ENCODE data around the gene MYO18B. TPM values are rescaled to one million over a fixed set of nuclear protein-coding genes. Genes with fewer than 3 reads are reported as not detected.

The MYO18B gene
- total RNA-seq, 1 donor from 2014 or later, result 0.07 TPM

DNA sequence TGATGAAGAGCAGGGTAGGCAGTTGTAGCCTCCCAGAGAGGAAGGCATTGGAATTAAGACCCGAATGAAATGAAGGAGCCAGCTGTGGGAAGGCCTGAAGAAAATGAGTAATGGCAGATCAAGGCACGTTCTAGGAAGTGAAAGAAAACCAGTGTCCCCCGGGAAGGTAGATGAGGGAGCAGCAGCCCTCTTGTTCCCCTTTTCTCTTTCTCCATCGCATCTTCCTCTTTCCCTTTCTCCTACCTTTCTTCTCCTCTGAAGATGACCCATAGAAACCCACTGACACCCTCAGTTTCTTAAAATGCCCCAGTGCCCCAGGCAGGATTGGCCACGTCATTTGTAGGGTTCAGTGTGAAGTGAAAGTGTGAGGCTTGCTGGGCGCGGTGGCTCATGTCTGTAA lies 254.7 kb downstream of the MYO18B start:
- H3K27me3 ChIP-seq (ENCODE audit: insufficient read depth, low read length), result no peaks in the 10 kb centered on the region
- H3K4me2 ChIP-seq (ENCODE audit: low read length), result no peak overlapping the region
- H3K27ac ChIP-seq (ENCODE audit: low read depth, low read length), result no peak overlapping the region
- H3K4me3 Mint-ChIP-seq (ENCODE audit: unreplicated experiment), result no peak overlapping the region
- no peak overlapping the region for H2AFZ ChIP-seq (ENCODE audit: low read depth, low read length)
- H3K36me3 ChIP-seq (ENCODE audit: insufficient read depth, low read length), result no peaks in the 10 kb centered on the region
- no peaks in the 10 kb centered on the region for H3K9me3 ChIP-seq (ENCODE audit: insufficient read depth, low read depth, low read length)
- peaks cover 25% of the 10 kb centered on the region for H3K27me3 Mint-ChIP-seq (ENCODE audit: low read depth, unreplicated experiment)
- DNase-seq (ENCODE audit: low read depth), result no peak
- H3K4me3 ChIP-seq (ENCODE audit: insufficient read depth, low read depth, low read length), result no peak overlapping the region
- H3K27ac Mint-ChIP-seq (ENCODE audit: unreplicated experiment), result no peak overlapping the region
- no peaks in the 10 kb centered on the region for H3K4me1 ChIP-seq (ENCODE audit: insufficient read depth, low read length)
- no peaks in the 10 kb centered on the region for H4K20me1 ChIP-seq (ENCODE audit: insufficient read depth, low read length)
- no peaks in the 10 kb centered on the region for H3K79me2 ChIP-seq (ENCODE audit: insufficient read depth, low read length)
- TF ChIP-seq, protein P1, sequence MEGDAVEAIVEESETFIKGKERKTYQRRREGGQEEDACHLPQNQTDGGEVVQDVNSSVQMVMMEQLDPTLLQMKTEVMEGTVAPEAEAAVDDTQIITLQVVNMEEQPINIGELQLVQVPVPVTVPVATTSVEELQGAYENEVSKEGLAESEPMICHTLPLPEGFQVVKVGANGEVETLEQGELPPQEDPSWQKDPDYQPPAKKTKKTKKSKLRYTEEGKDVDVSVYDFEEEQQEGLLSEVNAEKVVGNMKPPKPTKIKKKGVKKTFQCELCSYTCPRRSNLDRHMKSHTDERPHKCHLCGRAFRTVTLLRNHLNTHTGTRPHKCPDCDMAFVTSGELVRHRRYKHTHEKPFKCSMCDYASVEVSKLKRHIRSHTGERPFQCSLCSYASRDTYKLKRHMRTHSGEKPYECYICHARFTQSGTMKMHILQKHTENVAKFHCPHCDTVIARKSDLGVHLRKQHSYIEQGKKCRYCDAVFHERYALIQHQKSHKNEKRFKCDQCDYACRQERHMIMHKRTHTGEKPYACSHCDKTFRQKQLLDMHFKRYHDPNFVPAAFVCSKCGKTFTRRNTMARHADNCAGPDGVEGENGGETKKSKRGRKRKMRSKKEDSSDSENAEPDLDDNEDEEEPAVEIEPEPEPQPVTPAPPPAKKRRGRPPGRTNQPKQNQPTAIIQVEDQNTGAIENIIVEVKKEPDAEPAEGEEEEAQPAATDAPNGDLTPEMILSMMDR (IDR thresholded peaks at IDR 0.05; ENCODE audit: insufficient read depth, low read depth, low read length), result no peak
- TF ChIP-seq EZH2 (IDR thresholded peaks at IDR 0.05; ENCODE audit: insufficient read depth, low read length), result no peak
- FAIRE-seq, result no peak
- H3K4me1 Mint-ChIP-seq (ENCODE audit: low read depth, unreplicated experiment), result no peaks in the 10 kb centered on the region
- H3K9me3 Mint-ChIP-seq (ENCODE audit: unreplicated experiment), result no peaks in the 10 kb centered on the region
- no peak overlapping the region for H3K9ac ChIP-seq (ENCODE audit: low read length)
- no peaks in the 10 kb centered on the region for H3K36me3 Mint-ChIP-seq (ENCODE audit: low read depth, unreplicated experiment)

DNA sequence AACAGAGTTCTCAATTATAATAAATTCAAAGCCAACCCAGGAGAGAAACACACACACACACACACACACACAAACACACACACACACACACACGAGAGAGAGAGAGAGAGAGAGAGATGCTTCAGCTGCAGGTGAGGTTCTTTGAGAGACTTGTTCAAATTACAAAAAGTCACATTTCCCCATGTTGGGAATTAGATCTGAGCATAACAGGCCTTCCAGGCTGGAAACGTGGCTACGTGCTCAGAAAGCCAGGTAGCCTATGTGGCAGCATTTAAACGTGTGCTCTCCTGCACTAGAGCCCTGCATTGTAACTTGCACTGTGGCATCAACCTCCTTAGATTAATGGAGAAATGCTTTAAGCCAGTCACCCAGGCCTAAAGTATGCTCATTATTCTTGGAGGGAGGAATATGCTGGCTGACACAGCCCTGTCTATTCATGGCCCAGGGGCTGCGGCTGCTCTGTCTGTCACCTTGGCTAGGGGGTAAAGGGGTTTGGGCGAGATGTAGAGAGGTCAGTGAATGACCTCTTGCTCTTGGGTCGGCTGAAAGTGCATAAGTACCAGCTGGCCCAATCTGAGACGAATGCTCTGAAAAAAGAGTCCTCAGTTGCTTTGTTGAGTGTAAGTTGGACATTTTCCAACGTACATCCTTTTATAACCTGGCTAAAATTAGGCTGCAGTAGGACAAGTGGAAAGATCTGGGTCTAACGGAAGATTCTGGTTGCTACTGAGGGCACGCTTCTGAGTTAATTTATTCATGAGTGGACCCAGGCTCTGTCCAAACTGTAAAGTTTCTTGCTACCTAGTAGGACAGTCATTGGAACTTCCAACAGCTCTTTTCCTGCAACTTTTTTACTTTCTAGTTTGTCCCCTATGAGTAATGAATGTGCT lies 256.1 kb downstream of the MYO18B start:
- DNase-seq (ENCODE audit: low read depth), result no peak
- no peak overlapping the region for H3K27ac ChIP-seq (ENCODE audit: low read depth, low read length)
- Mint-ChIP-seq H3K9me3 (ENCODE audit: unreplicated experiment) (no peaks in the 10 kb centered on the region), H3K4me3 (ENCODE audit: unreplicated experiment) (no peak overlapping the region), H3K4me1 (ENCODE audit: low read depth, unreplicated experiment) (no peaks in the 10 kb centered on the region), H3K27me3 (ENCODE audit: low read depth, unreplicated experiment) (peaks cover 22% of the 10 kb centered on the region), H3K36me3 (ENCODE audit: low read depth, unreplicated experiment) (no peaks in the 10 kb centered on the region), H3K27ac (ENCODE audit: unreplicated experiment) (no peak overlapping the region)
- no peaks in the 10 kb centered on the region for H3K4me1 ChIP-seq (ENCODE audit: insufficient read depth, low read length)
- no peak overlapping the region for H2AFZ ChIP-seq (ENCODE audit: low read depth, low read length)
- H3K27me3 ChIP-seq (ENCODE audit: insufficient read depth, low read length), result no peaks in the 10 kb centered on the region
- no peaks in the 10 kb centered on the region for H4K20me1 ChIP-seq (ENCODE audit: insufficient read depth, low read length)
- no peaks in the 10 kb centered on the region for H3K79me2 ChIP-seq (ENCODE audit: insufficient read depth, low read length)
- H3K9me3 ChIP-seq (ENCODE audit: insufficient read depth, low read depth, low read length), result no peaks in the 10 kb centered on the region
- H3K4me2 ChIP-seq (ENCODE audit: low read length), result no peak overlapping the region
- FAIRE-seq, result no peak
- TF ChIP-seq, protein P1 (IDR thresholded peaks at IDR 0.05; ENCODE audit: insufficient read depth, low read depth, low read length), result no peak
- no peak for TF ChIP-seq EZH2 (IDR thresholded peaks at IDR 0.05; ENCODE audit: insufficient read depth, low read length)
- no peak overlapping the region for H3K4me3 ChIP-seq (ENCODE audit: insufficient read depth, low read depth, low read length)
- H3K36me3 ChIP-seq (ENCODE audit: insufficient read depth, low read length), result no peaks in the 10 kb centered on the region
- no peak overlapping the region for H3K9ac ChIP-seq (ENCODE audit: low read length)

DNA sequence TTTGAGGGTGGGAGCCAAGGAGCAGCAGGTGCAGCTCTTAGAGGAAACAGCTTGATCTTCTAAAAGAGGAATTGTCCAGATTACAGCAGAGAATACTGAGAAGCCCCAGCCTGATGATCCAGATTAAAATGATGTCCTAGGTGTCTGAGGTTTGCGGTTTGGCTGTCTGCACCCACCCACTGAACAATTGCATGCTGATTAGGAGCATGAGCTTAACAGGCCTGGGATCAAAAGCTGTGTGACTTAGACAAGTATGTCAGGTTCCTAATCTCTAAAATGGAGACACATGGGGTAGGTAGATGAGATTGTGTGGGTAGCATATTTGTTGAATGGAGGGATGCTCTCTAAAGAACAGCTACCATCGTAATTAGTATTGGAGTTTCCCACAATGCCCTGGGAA lies 260.5 kb downstream of the MYO18B start:
- no peak overlapping the region for H3K27ac ChIP-seq (ENCODE audit: low read depth, low read length)
- Mint-ChIP-seq H3K27me3 (ENCODE audit: low read depth, unreplicated experiment) (peaks cover 22% of the 10 kb centered on the region), H3K27ac (ENCODE audit: unreplicated experiment) (no peak overlapping the region), H3K4me3 (ENCODE audit: unreplicated experiment) (no peak overlapping the region), H3K36me3 (ENCODE audit: low read depth, unreplicated experiment) (no peaks in the 10 kb centered on the region), H3K4me1 (ENCODE audit: low read depth, unreplicated experiment) (no peaks in the 10 kb centered on the region), H3K9me3 (ENCODE audit: unreplicated experiment) (no peaks in the 10 kb centered on the region)
- no peak overlapping the region for H3K4me2 ChIP-seq (ENCODE audit: low read length)
- no peaks in the 10 kb centered on the region for H3K79me2 ChIP-seq (ENCODE audit: insufficient read depth, low read length)
- H3K9me3 ChIP-seq (ENCODE audit: insufficient read depth, low read depth, low read length), result no peaks in the 10 kb centered on the region
- H3K27me3 ChIP-seq (ENCODE audit: insufficient read depth, low read length), result no peaks in the 10 kb centered on the region
- DNase-seq (ENCODE audit: low read depth) (no peak), FAIRE-seq (no peak)
- H4K20me1 ChIP-seq (ENCODE audit: insufficient read depth, low read length), result no peaks in the 10 kb centered on the region
- H2AFZ ChIP-seq (ENCODE audit: low read depth, low read length), result no peak overlapping the region
- H3K36me3 ChIP-seq (ENCODE audit: insufficient read depth, low read length), result no peaks in the 10 kb centered on the region
- H3K9ac ChIP-seq (ENCODE audit: low read length), result no peak overlapping the region
- TF ChIP-seq, protein P1 (IDR thresholded peaks at IDR 0.05; ENCODE audit: insufficient read depth, low read depth, low read length), result no peak
- TF ChIP-seq EZH2 (IDR thresholded peaks at IDR 0.05; ENCODE audit: insufficient read depth, low read length), result no peak
- H3K4me1 ChIP-seq (ENCODE audit: insufficient read depth, low read length), result no peaks in the 10 kb centered on the region
- H3K4me3 ChIP-seq (ENCODE audit: insufficient read depth, low read depth, low read length), result no peak overlapping the region

All from astrocyte (in vitro differentiated cells and primary cell).